GM12872 (cell line): ENCODE results near the gene WASF3.

Source experiments
- CTCF ChIP-seq: IDR thresholded peaks from 3 replicates; pipeline ENCODE4 v1.5.1; 2011; ENCODE audit warnings: low read depth, mild to moderate bottlenecking, low read length, moderate library complexity; ENCODE audit not compliant: insufficient read depth

Gene WASF3

GRCh38 chr13:26718146-26718545, 160.7 kb downstream of the WASF3 start:
- no peak for TF ChIP-seq CTCF

GRCh38 chr13:26718872-26719271, 161.4 kb downstream of the WASF3 start:
- no peak for TF ChIP-seq CTCF

GRCh38 chr13:26719356-26719945, 162.0 kb downstream of the WASF3 start:
- no peak for TF ChIP-seq CTCF

GRCh38 chr13:26721251-26722121, 164.0 kb downstream of the WASF3 start:
- 0 out of 3 replicates have a peak, but pooled peaks have one; percentile 0 for TF ChIP-seq CTCF

- no peak for TF ChIP-seq CTCF
Measured at GRCh38 chr13:26722321-26722720, 164.8 kb downstream of the WASF3 start.

GRCh38 chr13:26726684-26727083, 169.2 kb downstream of the WASF3 start:
- no peak for TF ChIP-seq CTCF

- no peak for TF ChIP-seq CTCF
Measured at GRCh38 chr13:26727122-26727521, 169.6 kb downstream of the WASF3 start.
